ENCODE data around the gene MAPKBP1.

Gene MAPKBP1

DNA sequence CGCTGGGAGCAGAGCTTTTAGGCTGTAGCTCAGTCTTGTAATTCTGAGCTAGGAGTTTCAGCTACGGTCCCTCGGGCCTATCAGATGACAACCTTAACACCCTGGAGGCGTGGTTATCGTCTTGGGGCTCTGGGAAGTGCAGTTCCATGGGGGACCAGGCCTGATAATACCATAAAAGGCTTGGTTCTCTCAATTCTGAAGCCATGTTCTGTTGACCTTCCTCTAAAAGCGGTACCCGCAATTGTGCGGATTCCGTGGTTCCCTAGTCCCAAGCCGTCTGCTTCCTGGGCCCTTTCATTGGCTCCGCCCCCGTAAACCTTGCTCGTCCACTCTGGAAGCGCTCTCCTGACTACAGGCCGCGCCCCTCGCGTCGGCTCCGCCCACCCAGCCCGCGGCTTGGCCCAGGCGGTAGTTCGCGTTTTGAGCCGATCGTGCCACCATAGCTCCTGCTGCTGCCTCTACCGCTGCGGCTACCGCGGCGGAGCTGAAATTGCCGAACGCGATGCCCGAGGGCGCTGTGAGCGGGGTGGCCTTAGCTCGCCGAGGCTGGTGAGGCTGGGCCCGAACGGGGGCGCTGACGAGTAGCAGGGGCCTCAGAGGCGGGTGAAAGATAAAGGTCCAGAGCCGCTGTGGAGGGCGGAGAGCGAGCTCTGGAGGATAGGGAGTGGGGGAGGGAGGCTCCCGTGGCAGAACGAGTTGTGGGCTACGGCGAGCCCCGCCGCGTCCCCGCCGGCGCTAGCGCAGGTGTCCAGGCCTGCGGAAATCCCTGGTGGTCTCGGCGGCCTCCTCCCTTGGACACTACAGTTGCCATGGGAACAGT, at the start of gene MAPKBP1 (continued):
- TF ChIP-seq ZBTB44 (tag by site-specific recombination; IDR thresholded peaks at IDR 0.05) (peak; percentile 68), ZNF664 (tag by site-specific recombination; IDR thresholded peaks at IDR 0.05) (no peak), SP2 (tag by site-specific recombination; IDR thresholded peaks at IDR 0.05) (peak; percentile 81), OSR2 (tag by site-specific recombination; IDR thresholded peaks at IDR 0.05) (peak; percentile 100), ZNF449 (tag by site-specific recombination; IDR thresholded peaks at IDR 0.05) (peak; percentile 85), GLIS1 (tag by site-specific recombination; IDR thresholded peaks at IDR 0.05) (peak; percentile 66), KLF10 (tag by site-specific recombination; IDR thresholded peaks at IDR 0.05) (no peak), ZNF768 (tag by site-specific recombination; IDR thresholded peaks at IDR 0.05) (no peak), REPIN1 (tag by site-specific recombination; IDR thresholded peaks at IDR 0.05; ENCODE audit: low read depth) (no peak), ZNF585B (tag by site-specific recombination; IDR thresholded peaks at IDR 0.05) (no peak), ZNF2 (tag by site-specific recombination; IDR thresholded peaks at IDR 0.05) (peak; percentile 88), ZFP69B (tag by site-specific recombination; IDR thresholded peaks at IDR 0.05) (peak; percentile 53; the same call in 1 of the 2 replicates), ZNF335 (tag by site-specific recombination; conservative IDR thresholded peaks at IDR 0.05) (peak; percentile 74), TRIM28 (IDR thresholded peaks at IDR 0.05; ENCODE audit: borderline replicate concordance, low read length) (no peak; the same call in 1 of the 2 replicates), KLF1 (tag by site-specific recombination; IDR thresholded peaks at IDR 0.05) (peak; percentile 49; the same call in 1 of the 2 replicates), ZNF747 (tag by site-specific recombination; IDR thresholded peaks at IDR 0.05) (no peak), ZNF561 (tag by site-specific recombination; IDR thresholded peaks at IDR 0.05; ENCODE audit: borderline replicate concordance) (peak; percentile 45; the same call in 1 of the 2 replicates), ZXDB (tag by site-specific recombination; IDR thresholded peaks at IDR 0.05) (peak; percentile 96), ZNF366 (tag by site-specific recombination; conservative IDR thresholded peaks at IDR 0.05) (0 out of 2 replicates have a peak, but pooled peaks have one; percentile 39), TSHZ1 (tag by site-specific recombination; IDR thresholded peaks at IDR 0.05; ENCODE audit: borderline replicate concordance) (0 out of 2 replicates have a peak, but pooled peaks have one; percentile 14), ZNF391 (tag by site-specific recombination; IDR thresholded peaks at IDR 0.05; ENCODE audit: borderline replicate concordance, low read depth) (peak; percentile 84; the same call in 1 of the 2 replicates), KLF8 (tag by site-specific recombination; IDR thresholded peaks at IDR 0.05) (peak; percentile 58; the same call in 1 of the 2 replicates), ZIC2 (tag by site-specific recombination; IDR thresholded peaks at IDR 0.05) (peak; percentile 71), ZBTB20 (tag by site-specific recombination; IDR thresholded peaks at IDR 0.05) (peak; percentile 98), ZNF324 (tag by site-specific recombination; IDR thresholded peaks at IDR 0.05) (peak; percentile 87; the same call in 1 of the 2 replicates), WT1 (tag by site-specific recombination; IDR thresholded peaks at IDR 0.05) (peak; percentile 38; the same call in 1 of the 2 replicates)
- TF ChIP-seq, protein P1, sequence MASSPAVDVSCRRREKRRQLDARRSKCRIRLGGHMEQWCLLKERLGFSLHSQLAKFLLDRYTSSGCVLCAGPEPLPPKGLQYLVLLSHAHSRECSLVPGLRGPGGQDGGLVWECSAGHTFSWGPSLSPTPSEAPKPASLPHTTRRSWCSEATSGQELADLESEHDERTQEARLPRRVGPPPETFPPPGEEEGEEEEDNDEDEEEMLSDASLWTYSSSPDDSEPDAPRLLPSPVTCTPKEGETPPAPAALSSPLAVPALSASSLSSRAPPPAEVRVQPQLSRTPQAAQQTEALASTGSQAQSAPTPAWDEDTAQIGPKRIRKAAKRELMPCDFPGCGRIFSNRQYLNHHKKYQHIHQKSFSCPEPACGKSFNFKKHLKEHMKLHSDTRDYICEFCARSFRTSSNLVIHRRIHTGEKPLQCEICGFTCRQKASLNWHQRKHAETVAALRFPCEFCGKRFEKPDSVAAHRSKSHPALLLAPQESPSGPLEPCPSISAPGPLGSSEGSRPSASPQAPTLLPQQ (tag by site-specific recombination; IDR thresholded peaks at IDR 0.05): peak; percentile 76; the same call in 1 of the 2 replicates
- TF ChIP-seq, protein P2, sequence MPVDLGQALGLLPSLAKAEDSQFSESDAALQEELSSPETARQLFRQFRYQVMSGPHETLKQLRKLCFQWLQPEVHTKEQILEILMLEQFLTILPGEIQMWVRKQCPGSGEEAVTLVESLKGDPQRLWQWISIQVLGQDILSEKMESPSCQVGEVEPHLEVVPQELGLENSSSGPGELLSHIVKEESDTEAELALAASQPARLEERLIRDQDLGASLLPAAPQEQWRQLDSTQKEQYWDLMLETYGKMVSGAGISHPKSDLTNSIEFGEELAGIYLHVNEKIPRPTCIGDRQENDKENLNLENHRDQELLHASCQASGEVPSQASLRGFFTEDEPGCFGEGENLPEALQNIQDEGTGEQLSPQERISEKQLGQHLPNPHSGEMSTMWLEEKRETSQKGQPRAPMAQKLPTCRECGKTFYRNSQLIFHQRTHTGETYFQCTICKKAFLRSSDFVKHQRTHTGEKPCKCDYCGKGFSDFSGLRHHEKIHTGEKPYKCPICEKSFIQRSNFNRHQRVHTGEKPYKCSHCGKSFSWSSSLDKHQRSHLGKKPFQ (tag by site-specific recombination; IDR thresholded peaks at IDR 0.05): no peak; the same call in 1 of the 2 replicates
- TF ChIP-seq, protein P3, sequence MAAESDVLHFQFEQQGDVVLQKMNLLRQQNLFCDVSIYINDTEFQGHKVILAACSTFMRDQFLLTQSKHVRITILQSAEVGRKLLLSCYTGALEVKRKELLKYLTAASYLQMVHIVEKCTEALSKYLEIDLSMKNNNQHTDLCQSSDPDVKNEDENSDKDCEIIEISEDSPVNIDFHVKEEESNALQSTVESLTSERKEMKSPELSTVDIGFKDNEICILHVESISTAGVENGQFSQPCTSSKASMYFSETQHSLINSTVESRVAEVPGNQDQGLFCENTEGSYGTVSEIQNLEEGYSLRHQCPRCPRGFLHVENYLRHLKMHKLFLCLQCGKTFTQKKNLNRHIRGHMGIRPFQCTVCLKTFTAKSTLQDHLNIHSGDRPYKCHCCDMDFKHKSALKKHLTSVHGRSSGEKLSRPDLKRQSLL (tag by site-specific recombination; IDR thresholded peaks at IDR 0.05): peak; percentile 59; the same call in 1 of the 2 replicates
